ENCODE measurements around the gene CENPU.

CENPU gene

DNA sequence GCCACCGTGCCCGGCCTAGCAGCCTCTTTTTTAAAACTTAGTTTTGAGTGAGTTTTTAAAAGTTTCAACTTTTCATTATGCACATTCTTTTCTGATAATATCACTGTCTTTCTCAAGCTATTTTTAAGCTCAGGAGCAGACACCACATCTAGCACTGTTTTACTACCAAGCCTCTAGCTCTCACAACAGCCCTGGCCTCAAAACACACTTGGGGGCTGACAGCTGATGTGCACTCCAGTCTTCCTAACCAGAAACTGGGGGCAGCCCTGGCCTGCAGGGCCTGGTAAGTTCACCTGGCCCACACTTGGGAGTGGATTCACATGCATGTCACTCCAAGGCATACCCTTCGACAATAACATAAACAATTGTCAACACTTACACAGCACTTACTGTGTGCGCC is 34.0 kb downstream of the CENPU start:
- no peak for DNase-seq (ENCODE audit: low read depth)
- no peak overlapping the region for H3K4me3 ChIP-seq (ENCODE audit: low read depth, low read length)
- TF ChIP-seq, protein P1, sequence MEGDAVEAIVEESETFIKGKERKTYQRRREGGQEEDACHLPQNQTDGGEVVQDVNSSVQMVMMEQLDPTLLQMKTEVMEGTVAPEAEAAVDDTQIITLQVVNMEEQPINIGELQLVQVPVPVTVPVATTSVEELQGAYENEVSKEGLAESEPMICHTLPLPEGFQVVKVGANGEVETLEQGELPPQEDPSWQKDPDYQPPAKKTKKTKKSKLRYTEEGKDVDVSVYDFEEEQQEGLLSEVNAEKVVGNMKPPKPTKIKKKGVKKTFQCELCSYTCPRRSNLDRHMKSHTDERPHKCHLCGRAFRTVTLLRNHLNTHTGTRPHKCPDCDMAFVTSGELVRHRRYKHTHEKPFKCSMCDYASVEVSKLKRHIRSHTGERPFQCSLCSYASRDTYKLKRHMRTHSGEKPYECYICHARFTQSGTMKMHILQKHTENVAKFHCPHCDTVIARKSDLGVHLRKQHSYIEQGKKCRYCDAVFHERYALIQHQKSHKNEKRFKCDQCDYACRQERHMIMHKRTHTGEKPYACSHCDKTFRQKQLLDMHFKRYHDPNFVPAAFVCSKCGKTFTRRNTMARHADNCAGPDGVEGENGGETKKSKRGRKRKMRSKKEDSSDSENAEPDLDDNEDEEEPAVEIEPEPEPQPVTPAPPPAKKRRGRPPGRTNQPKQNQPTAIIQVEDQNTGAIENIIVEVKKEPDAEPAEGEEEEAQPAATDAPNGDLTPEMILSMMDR (IDR thresholded peaks at IDR 0.05; ENCODE audit: low read depth, low read length, missing control alignments), result no peak
- in situ Hi-C loops (cut with HindIII; ENCODE audit: low sequenced_read_pairs), result loop anchor here (5.0 kb wide), 1 partner anchor 47 kb away; no protein-coding TSS in a partner anchor

DNA sequence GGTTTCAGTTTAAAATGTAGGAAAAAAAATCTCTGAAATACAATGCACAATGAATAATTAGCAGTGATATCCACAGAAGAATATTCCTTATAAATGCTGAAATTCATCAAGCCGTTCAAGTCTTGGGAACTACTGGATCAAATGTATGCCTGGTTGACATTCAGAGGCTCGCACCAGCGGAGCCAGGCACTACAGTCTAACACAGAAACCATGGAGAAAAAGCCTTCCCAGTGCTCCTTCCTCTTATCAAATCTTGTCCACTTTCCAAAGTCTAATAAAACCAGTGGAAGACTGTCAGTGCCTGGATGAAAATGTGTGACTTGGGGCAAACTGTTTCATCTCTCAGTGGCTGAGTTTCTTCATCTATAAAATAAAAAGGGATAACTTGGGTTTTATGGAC is 35.9 kb downstream of the CENPU start:
- in situ Hi-C loops (cut with HindIII; ENCODE audit: low sequenced_read_pairs), result loop anchor here (5.0 kb wide), 1 partner anchor 49 kb away; no protein-coding TSS in a partner anchor
- TF ChIP-seq, protein P1 (IDR thresholded peaks at IDR 0.05; ENCODE audit: low read depth, low read length, missing control alignments), result no peak
- H3K4me3 ChIP-seq (ENCODE audit: low read depth, low read length), result no peak overlapping the region
- DNase-seq (ENCODE audit: low read depth), result no peak

DNA sequence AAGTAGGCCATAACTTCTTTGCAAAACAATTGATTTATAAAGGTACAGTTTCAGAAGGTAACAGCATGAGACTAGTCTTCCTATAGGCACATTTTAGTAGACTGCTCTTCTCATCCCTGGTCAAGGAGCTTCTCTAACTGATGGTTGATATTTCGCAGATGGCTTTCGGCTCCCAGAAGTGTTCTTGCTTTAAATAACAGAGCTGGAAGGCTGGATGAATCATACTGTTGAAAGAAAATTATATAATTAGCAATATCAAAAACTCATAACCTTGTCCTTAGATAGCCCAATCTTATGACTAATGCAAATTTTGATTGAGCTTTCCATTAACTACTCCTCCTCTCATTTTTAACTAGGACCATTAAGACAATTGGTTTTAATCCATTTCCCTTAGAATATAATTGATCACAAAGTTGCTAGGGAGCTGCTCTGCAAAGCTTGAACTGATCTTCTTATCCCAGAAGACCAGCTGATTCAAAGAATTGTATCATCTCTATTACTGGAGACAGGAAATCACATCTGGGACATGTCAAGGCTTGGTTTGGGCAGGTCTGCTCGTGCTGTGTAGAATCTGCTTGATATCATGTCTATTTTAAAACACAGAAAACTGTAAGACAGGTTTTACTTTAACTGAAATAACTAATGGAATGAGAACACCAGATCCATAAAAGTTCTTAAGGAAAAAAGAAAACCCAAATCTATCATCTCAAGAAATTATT is 38.6 kb downstream of the CENPU start:
- TF ChIP-seq, protein P1 (IDR thresholded peaks at IDR 0.05; ENCODE audit: low read depth, low read length, missing control alignments), result no peak
- no peak overlapping the region for H3K4me3 ChIP-seq (ENCODE audit: low read depth, low read length)
- DNase-seq (ENCODE audit: low read depth), result no peak
- in situ Hi-C loops (cut with HindIII; ENCODE audit: low sequenced_read_pairs), result loop anchor here (5.0 kb wide), 1 partner anchor 52 kb away; no protein-coding TSS in a partner anchor

DNA sequence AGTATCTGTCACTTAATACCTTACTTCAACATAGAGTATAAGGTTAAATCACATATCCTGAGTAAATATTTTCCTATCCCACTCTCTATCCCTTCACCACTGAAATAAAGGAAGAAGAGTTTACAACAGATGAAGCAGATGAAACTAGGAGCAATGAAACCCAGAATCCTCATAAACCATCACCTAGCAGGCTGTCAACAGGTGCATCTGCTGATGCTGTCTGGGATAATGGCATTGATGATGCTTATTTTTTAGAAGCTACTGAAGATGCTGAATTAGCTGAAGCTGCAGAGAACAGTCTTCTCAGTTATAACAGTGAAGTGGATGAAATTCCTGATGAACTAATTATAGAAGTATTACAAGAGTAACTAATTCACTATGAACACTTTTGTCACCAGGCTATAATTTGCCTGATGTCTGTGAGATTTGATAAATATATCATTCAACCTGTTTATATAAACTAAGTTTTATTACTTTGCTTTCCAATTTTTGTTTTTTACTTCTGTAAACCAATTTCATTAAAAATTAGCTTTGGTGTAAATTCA is 39.4 kb downstream of the CENPU start:
- no peak overlapping the region for H3K4me3 ChIP-seq (ENCODE audit: low read depth, low read length)
- DNase-seq (ENCODE audit: low read depth), result no peak
- in situ Hi-C loops (cut with HindIII; ENCODE audit: low sequenced_read_pairs), result no loop called here
- TF ChIP-seq, protein P1 (IDR thresholded peaks at IDR 0.05; ENCODE audit: low read depth, low read length, missing control alignments), result no peak

DNA sequence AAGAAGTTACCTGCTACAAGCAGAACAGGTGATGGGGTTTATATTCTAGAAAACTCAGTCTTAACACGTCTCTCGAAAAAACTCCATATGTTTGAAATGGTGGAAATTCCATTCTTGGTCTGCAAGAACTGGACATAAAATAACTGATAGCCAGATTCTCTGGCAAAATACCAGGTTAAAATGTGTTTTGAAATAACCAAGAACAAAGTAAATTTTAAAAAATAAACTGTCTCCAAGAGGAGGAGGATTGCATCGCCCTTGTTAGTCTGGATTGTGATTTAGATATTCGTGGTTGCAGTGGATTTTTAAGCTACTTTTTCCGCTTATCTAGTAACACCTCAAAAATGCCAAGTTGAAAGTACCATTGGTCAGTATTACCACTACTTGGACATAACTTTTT is 40.8 kb downstream of the CENPU start:
- TF ChIP-seq, protein P1 (IDR thresholded peaks at IDR 0.05; ENCODE audit: low read depth, low read length, missing control alignments), result no peak
- DNase-seq (ENCODE audit: low read depth), result peak; percentile 15
- in situ Hi-C loops (cut with HindIII; ENCODE audit: low sequenced_read_pairs), result no loop called here
- no peak overlapping the region for H3K4me3 ChIP-seq (ENCODE audit: low read depth, low read length)

DNA sequence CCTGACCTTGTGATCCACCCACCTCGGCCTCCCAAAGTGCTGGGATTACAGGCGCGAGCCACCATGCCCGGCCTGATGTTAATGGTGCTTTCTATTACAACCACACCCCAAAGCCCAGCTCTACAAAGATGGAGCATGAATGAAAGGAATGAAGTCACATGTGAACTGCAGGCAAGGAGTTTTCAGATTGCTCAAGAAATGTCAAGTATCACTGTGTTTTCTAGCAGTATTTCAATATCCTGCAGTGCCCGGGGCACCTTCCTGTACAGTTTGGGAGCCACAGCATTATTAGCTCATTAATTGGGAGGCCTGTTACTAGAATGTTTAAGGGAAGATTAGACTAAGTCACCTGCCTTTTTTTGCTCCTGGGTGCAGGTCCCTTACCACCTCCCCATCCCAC is 44.2 kb downstream of the CENPU start:
- TF ChIP-seq, protein P1 (IDR thresholded peaks at IDR 0.05; ENCODE audit: low read depth, low read length, missing control alignments), result no peak
- no peak overlapping the region for H3K4me3 ChIP-seq (ENCODE audit: low read depth, low read length)
- DNase-seq (ENCODE audit: low read depth), result no peak
- in situ Hi-C loops (cut with HindIII; ENCODE audit: low sequenced_read_pairs), result no loop called here
